ENCODE results near the gene GIPC3. TPM values are rescaled to one million over a fixed set of nuclear protein-coding genes. Genes with fewer than 3 reads are reported as not detected.

GIPC3 gene
- total and polyA plus RNA-seq, 4 donors, result 0.23 to 0.95 (median 0.25) TPM

DNA sequence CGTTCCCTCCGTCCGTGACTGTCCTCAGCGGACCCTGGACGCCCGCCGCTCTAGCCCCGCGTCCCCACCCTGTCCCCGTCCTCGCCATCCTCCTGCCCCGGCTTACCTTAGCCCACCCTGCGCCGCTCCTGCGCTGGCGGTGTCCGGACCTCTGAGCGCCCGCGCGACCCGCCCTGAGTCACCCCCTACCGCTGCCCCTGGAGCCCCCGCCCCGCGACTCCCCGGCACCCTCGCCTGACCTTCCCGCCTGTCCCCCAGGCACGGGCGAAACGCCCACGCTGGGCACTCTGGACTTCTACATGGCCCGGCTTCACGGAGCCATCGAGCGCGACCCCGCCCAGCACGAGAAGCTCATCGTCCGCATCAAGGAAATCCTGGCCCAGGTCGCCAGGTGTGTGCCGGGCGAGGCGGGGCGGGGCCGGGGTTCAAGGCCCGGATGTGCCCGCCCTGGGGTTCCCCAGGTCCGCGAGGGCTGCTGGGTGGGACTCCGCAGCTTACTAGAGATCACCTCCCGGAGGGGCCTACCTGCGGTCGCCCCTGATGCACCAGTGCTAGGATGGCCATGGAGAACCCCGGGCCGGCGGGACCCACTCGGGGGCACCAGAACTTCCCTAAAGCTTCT is 7.4 kb upstream of the GIPC3 start:
- no peaks in the 10 kb centered on the region for H3K27me3 ChIP-seq (ENCODE audit: control insufficient read depth in 4 of 4, insufficient read depth in 4 of 4, low read length in 3 of 4)
- peaks cover 0 to 8% (median 4%) of the 10 kb centered on the region in 4 donors for H3K4me1 ChIP-seq (ENCODE audit: control insufficient read depth in 4 of 4, insufficient read depth in 4 of 4, low read length in 3 of 4)
- H3K27ac ChIP-seq (ENCODE audit: low read depth in 1 of 2, low read length in 2 of 2), result no peak overlapping the region
- no peak overlapping the region for H3K4me3 ChIP-seq (ENCODE audit: low read depth in 1 of 3, low read length in 3 of 3)
- peaks cover 0 to 2% (median 0%) of the 10 kb centered on the region in 4 donors for H3K36me3 ChIP-seq (ENCODE audit: control insufficient read depth in 4 of 4, insufficient read depth in 3 of 4, low read depth in 1 of 4, low read length in 3 of 4)
- no peak for TF ChIP-seq EGR1 (IDR thresholded peaks at IDR 0.05; ENCODE audit: low read depth in 2 of 2)
- TF ChIP-seq, protein P1, sequence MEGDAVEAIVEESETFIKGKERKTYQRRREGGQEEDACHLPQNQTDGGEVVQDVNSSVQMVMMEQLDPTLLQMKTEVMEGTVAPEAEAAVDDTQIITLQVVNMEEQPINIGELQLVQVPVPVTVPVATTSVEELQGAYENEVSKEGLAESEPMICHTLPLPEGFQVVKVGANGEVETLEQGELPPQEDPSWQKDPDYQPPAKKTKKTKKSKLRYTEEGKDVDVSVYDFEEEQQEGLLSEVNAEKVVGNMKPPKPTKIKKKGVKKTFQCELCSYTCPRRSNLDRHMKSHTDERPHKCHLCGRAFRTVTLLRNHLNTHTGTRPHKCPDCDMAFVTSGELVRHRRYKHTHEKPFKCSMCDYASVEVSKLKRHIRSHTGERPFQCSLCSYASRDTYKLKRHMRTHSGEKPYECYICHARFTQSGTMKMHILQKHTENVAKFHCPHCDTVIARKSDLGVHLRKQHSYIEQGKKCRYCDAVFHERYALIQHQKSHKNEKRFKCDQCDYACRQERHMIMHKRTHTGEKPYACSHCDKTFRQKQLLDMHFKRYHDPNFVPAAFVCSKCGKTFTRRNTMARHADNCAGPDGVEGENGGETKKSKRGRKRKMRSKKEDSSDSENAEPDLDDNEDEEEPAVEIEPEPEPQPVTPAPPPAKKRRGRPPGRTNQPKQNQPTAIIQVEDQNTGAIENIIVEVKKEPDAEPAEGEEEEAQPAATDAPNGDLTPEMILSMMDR (IDR thresholded peaks at IDR 0.05; ENCODE audit: low read depth, low read length, missing input control), result no peak
- no peak for TF ChIP-seq YY1 (IDR thresholded peaks at IDR 0.05)
- no peak for TF ChIP-seq RAD21 (IDR thresholded peaks at IDR 0.05)
- no peak for TF ChIP-seq JUND (IDR thresholded peaks at IDR 0.05)
- no peak for TF ChIP-seq NR2F2 (IDR thresholded peaks at IDR 0.05)
- 77% methylated on average over 60 of the region's 60 CpGs for WGBS
- DNase-seq (ENCODE audit: low spot score), result no peak
- H3K9ac ChIP-seq (ENCODE audit: low read depth in 1 of 2, low read length in 2 of 2), result no peak overlapping the region
- no peaks in the 10 kb centered on the region for H3K9me3 ChIP-seq (ENCODE audit: control insufficient read depth in 4 of 4, low read length in 3 of 4)

DNA sequence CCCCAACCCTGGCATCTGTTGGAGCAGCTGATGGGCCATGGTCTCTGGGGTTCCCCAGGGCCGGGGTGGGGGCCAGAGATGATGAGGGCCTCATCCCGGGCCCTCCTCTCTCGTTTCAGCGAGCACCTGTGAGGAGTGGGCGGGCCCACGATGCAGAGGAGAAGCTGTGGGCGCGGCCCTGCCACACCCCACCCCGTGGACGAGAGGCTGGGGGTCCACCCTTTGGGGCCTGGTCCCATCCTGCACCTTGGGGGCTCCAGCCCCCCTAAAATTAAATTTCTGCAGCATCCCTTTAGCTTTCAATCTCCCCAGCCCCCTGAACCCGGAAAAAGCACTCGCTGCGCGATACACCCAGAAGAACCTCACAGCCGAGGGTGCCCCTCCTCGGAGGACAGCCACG is 6.9 kb upstream of the GIPC3 start:
- H3K36me3 ChIP-seq (ENCODE audit: control insufficient read depth in 4 of 4, insufficient read depth in 3 of 4, low read depth in 1 of 4, low read length in 3 of 4), result peaks cover 0 to 2% (median 0%) of the 10 kb centered on the region in 4 donors
- WGBS, result 87% methylated on average over 17 of the region's 17 CpGs
- H3K27ac ChIP-seq (ENCODE audit: low read depth in 1 of 2, low read length in 2 of 2), result no peak overlapping the region
- H3K9me3 ChIP-seq (ENCODE audit: control insufficient read depth in 4 of 4, low read length in 3 of 4), result no peaks in the 10 kb centered on the region
- peaks cover 0 to 5% (median 2%) of the 10 kb centered on the region in 4 donors for H3K4me1 ChIP-seq (ENCODE audit: control insufficient read depth in 4 of 4, insufficient read depth in 4 of 4, low read length in 3 of 4)
- TF ChIP-seq FOXA1 (IDR thresholded peaks at IDR 0.05) (no peak), JUND (IDR thresholded peaks at IDR 0.05) (no peak), GABPA (IDR thresholded peaks at IDR 0.05 in 1 of 2, conservative IDR thresholded peaks at IDR 0.05 in 1 of 2) (no peak), NR2F2 (IDR thresholded peaks at IDR 0.05) (no peak), FOXA2 (IDR thresholded peaks at IDR 0.05) (no peak), RXRA (IDR thresholded peaks at IDR 0.05) (no peak), TAF1 (conservative IDR thresholded peaks at IDR 0.05) (no peak)
- TF ChIP-seq, protein P2, sequence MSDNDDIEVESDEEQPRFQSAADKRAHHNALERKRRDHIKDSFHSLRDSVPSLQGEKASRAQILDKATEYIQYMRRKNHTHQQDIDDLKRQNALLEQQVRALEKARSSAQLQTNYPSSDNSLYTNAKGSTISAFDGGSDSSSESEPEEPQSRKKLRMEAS (IDR thresholded peaks at IDR 0.05), result no peak
- TF ChIP-seq, protein P3, sequence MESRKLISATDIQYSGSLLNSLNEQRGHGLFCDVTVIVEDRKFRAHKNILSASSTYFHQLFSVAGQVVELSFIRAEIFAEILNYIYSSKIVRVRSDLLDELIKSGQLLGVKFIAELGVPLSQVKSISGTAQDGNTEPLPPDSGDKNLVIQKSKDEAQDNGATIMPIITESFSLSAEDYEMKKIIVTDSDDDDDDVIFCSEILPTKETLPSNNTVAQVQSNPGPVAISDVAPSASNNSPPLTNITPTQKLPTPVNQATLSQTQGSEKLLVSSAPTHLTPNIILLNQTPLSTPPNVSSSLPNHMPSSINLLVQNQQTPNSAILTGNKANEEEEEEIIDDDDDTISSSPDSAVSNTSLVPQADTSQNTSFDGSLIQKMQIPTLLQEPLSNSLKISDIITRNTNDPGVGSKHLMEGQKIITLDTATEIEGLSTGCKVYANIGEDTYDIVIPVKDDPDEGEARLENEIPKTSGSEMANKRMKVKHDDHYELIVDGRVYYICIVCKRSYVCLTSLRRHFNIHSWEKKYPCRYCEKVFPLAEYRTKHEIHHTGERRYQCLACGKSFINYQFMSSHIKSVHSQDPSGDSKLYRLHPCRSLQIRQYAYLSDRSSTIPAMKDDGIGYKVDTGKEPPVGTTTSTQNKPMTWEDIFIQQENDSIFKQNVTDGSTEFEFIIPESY (IDR thresholded peaks at IDR 0.05), result no peak
- no peaks in the 10 kb centered on the region for H3K27me3 ChIP-seq (ENCODE audit: control insufficient read depth in 4 of 4, insufficient read depth in 4 of 4, low read length in 3 of 4)
- H3K4me3 ChIP-seq (ENCODE audit: low read depth in 1 of 3, low read length in 3 of 3), result no peak overlapping the region
- H3K9ac ChIP-seq (ENCODE audit: low read depth in 1 of 2, low read length in 2 of 2), result no peak overlapping the region
- no peak for DNase-seq (ENCODE audit: low spot score)
